Measurements from ENCODE around the gene PLAGL1.
"Not testable (repeated sequence)": the region's sequence is repeated elsewhere in the genome, so short reads cannot be mapped to it uniquely, and the experiment has no call there.

The PLAGL1 gene

GRCh38 chr6:143937668-143937970 is 70.4 kb downstream of the PLAGL1 start:
- no peak for DNase-seq (ENCODE audit: low spot score)

- DNase-seq (ENCODE audit: low spot score) = no peak
These were observed 71.0 kb downstream of the PLAGL1 start for GRCh38 chr6:143936778-143937667.

- no peak for DNase-seq (ENCODE audit: low spot score)
These were observed 71.7 kb downstream of the PLAGL1 start for GRCh38 chr6:143936347-143936746.

DNA sequence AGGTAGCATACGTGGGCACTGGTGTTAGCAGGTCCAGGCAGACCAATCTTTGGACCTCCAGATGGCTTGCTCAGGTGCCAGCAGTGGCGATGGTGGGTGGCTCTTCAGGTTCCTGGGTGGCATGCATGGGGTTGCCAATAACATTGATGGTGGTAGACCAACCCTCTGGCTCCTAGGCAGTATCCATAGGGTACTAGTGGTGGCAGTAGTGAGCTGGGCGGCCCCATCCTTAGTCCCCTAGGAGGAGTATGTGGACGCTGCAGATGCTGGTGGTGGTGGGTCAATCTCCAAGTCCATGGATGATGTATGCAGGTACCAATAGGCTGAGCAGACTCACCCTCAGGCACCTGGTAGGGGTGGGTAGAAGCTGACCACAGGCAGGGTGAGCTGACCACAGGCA is 73.2 kb downstream of the PLAGL1 start:
- DNase-seq (ENCODE audit: low spot score) = no peak

GRCh38 chr6:143934331-143934730 is 73.7 kb downstream of the PLAGL1 start:
- no peak for DNase-seq (ENCODE audit: low spot score)

- no peak for DNase-seq (ENCODE audit: low spot score)
These were observed 78.1 kb downstream of the PLAGL1 start for GRCh38 chr6:143929975-143930374.

DNA sequence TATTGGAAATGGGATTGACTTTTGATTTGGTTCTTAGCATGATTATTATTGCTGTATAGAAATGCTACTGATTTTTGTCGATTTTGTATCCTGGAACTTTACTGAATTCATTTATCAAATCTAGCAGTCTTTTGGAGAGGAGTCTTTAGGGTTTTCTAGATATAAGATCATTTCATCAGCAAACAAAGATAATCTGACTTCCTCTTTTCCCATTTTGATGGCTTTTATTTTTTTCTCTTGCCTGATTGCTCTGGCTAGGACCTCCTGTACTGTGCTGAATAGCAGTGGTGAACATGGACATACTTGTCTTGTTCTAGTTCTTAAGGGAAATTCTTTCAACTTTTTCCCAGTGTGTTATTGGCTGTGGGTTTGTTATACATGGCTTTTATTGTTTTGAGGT is 79.2 kb downstream of the PLAGL1 start:
- no peak for DNase-seq (ENCODE audit: low spot score)

DNA sequence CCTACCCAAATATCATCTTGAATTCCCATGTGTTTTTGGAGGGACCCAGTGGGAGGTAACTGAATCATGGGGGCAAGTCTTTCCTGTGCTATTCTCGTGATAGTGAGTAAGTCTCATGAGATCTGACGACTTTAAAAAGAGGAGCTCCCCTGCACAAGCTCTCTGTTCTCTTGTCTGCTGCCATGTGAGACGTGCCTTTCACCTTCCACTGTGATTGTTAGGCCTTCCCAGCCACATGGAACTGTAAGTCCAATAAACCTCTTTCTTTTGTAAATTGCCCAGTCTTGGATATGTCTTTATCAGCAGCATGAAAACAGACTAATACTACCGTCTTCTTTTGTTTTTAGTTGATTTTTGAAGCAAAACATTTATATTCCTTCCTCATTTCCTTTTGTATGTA is 91.0 kb downstream of the PLAGL1 start:
- not testable (repeated sequence) for DNase-seq (ENCODE audit: low spot score)

GRCh38 chr6:143912671-143913070 is 95.4 kb downstream of the PLAGL1 start:
- no peak for DNase-seq (ENCODE audit: low spot score)

- no peak for DNase-seq (ENCODE audit: low spot score)
These were observed 97.0 kb downstream of the PLAGL1 start for GRCh38 chr6:143911028-143911427.

DNA sequence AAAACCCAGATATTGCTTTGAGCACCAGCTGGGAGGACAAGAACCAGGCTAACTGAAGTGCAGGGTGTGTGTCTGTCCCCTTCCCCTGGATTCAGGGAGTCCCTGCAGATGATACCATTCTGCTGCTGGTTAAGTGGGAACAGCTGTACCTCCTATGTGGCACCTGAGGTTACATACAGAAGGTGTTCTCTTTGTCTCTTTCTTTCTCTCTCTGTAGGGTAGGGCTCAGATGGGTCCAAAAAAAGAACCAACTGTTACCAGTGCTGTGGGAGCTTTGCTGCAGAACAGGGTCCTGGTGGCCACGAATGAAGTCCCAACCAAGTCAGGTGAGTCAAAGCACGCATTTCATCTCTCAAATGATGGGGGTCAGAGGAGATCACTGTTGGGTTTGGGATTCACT is 105.2 kb downstream of the PLAGL1 start:
- no peak for DNase-seq (ENCODE audit: low spot score)

DNA sequence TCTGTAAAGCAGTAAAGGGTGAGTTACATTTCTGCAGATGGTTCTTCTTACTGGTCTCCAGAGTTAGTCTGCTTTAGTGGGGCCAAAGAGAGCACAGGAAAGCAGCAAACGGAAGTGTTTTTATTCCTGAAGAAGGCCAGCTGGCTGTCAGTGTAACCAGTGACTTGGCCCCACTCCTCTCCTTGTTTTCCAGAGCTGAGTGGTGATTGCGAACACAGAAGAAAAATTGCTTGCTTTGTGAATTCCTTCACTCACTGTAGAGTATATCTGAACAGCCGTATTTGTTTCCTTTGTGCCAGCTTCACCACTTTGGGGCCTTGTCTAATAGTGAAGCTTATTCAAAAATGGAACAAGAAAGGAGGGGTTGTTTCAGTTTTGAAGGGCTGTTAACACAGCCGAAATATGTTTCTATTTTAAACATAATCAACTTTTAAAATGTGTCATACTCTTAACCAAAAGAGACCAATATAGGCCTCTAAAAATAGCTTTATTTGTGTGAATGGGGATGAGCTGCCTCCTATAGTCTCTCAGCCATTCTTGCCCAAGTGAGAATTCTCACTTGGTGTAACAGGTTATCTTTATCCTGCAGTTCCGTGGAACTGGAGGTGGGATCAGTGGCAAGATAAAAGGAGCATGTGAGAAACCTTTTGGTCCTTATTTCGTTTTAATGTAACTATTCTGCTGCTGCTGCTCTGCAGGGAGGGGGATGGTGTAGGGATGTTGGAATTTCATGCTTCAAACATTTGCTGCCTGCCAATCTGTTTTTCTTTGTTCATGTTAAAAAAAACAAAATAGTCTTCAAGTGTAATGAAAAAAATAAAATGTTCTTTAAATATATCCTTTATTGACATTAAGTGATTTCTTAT is 105.9 kb downstream of the PLAGL1 start:
- DNase-seq (ENCODE audit: low spot score) = no peak

DNA sequence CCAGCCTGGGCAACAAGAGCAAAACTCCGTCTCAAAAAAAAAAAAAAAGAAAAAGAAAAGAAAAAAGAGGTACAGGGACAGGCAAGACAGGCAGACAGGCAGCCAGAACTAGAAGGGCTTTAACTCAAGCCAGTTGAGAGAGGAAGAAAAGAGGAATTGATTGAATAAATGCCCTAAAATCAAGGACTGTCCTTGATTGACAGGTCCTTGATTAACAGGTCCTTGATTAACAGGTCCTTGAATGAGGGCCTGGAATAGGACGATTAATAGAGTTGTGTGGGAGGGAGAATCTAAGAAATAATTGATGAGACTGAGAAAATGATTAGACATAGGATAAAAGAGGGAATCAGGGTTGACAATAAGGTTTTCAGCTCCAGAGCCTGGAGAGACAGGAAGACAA is 107.7 kb downstream of the PLAGL1 start:
- no peak for DNase-seq (ENCODE audit: low spot score)

DNA sequence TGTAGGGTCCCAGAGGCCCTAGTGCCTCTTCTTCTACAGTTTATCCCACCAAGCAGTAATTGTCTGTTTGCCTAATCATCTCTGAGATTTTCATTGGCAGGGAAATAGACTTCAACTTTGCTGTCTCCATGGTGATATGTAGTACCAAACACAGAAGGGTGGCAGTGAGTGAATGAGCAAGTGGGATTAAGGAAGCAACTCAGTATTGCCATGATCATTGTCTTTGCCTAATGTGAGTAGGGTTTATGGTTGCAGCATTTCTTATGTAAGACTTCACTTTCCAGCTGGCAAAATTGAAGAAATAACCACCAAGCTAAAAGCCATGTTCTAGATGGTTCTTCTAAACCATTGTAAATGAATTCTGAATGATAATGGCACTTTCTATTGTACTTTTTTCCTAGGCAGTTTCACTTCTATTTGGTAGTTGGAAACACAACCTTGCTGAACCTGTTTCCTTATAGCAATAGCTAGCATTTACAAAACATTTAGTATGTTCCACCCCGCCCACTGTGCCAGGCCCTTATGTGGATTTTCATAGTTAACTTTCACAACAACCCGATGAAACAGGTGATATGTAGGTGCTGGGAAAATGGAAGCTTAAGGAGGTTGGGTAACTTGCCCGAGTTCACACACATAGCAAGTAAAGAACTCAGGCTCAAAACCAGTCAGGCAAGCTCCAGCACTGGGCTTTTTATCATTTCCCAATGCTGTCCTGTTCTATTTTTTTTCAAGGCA is 111.8 kb downstream of the PLAGL1 start:
- DNase-seq (ENCODE audit: low spot score) = no peak

DNA sequence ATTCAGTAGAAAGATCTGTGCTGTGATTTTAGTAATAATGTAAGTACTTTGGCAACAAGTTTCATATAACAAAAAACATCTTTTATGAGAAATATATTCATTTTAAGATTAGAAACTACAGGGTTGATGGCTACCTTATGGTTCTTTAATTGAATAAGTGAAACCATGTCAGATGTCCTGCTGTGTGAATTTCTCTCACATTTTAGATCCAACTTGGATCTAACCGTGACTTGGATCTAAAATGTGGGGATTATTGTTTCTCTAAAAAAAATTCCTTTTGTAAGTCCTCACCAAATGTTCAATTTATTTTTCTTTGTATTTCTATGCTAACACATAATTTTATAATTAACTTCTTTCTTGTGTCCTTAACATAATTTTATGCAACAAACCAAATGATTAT is 113.4 kb downstream of the PLAGL1 start:
- no peak for DNase-seq (ENCODE audit: low spot score)

Data from AG08395 (cell line).